Motor neuron (in vitro differentiated cells): ENCODE measurements around the gene CAPZB. TPM values are rescaled to one million over a fixed set of nuclear protein-coding genes. Genes with fewer than 3 reads are reported as not detected.

Source experiments
- ATAC-seq, 8 experiments: fragments of 200-7000 bp; cut with Tn5 transposase; replicated peaks in 6 of 8; 2 replicates each; pipeline ENCODE4 v1.8.0; 2021; ENCODE audit warnings: mild to moderate bottlenecking in 8 of 8, moderate library complexity in 8 of 8
- H3K27ac ChIP-seq, 2 donors: fragments of 250-450 bp; sonication (Bioruptor Pico); 2 replicates each; pipeline ENCODE4 v1.9.0; 2021; ENCODE audit warnings: antibody characterized with exemption in 2 of 2, mild to moderate bottlenecking in 2 of 2, moderate library complexity in 1 of 2
- H3K4me1 ChIP-seq, 2 donors: fragments of 250-450 bp; sonication (Bioruptor Pico); replicated peaks in 1 of 2; 2 replicates each; pipeline ENCODE4 v1.6.1; 2021; ENCODE audit warnings: antibody characterized with exemption in 2 of 2, mild to moderate bottlenecking in 2 of 2, moderate library complexity in 1 of 2
- H3K4me3 ChIP-seq, 5 donors: fragments of 250-450 bp; sonication (Bioruptor Pico); 2 replicates each; pipeline ENCODE4 v1.9.0; 2021; ENCODE audit warnings: antibody characterized with exemption in 5 of 5, mild to moderate bottlenecking in 5 of 5, moderate library complexity in 4 of 5
- WGBS, 10 experiments: fragments of 450-650 bp; shearing (Covaris generic); methylation state at CpG; one replicate each; pipeline ENCODE4 v1.0.0; 2022; 5-methylcytosine and 5-hydroxymethylcytosine counted together
- in situ Hi-C, 9 experiments: fragments of 400-800 bp; cut with MboI; loops; one replicate each; pipeline ENCODE4 v1.15.0; 2021; ENCODE audit warnings: low sequenced_read_pairs in 9 of 9, low pct_unique_long_range_greater_than_20kb in 2 of 9; ENCODE audit not compliant: unreplicated experiment in 9 of 9
- total RNA-seq, 8 experiments: library from RNA; unstranded; fragments of 300-600 nt; gene quantifications; 2 replicates each; pipeline versions ENCODE4 v1.2.3 to v1.2.4, GENCODE V29; 2022

The CAPZB gene
- total RNA-seq, 8 experiments from 2014 or later, result 82.4 to 216 (median 123) TPM

- Histone ChIP-seq H3K4me3 (no peak overlapping the region), H3K4me1 (peaks cover 15 to 21% of the 10 kb centered on the region in 2 donors), H3K27ac (no peak overlapping the region)
- ATAC-seq, result peak in 3 of 8 experiments; percentile 34 to 50 (median 35)
- in situ Hi-C loops, result no loop called here
- WGBS, 10 experiments, result 42 to 100% (median 70%) methylated on average over 1 to 6 of the region's 6 CpGs; no CpG with 5 or more reads in 5 of the 10 experiments
These were observed 24.2 kb downstream of the CAPZB start for GRCh38 chr1:19461220-19461554.

GRCh38 chr1:19460535-19461219 is 24.7 kb downstream of the CAPZB start:
- in situ Hi-C loops, result no loop called here
- peak in 5 of 8 experiments; percentile 23 to 71 (median 56) for ATAC-seq
- Histone ChIP-seq H3K27ac (no peak overlapping the region), H3K4me3 (no peak overlapping the region), H3K4me1 (peaks cover 19 to 23% of the 10 kb centered on the region in 2 donors)
- 80 to 97% (median 90%) methylated on average over 1 to 8 of the region's 12 CpGs; no CpG with 5 or more reads in 6 of the 10 experiments for WGBS, 10 experiments

GRCh38 chr1:19458815-19459417 is 26.4 kb downstream of the CAPZB start:
- WGBS, 10 experiments, result 60 to 100% (median 94%) methylated on average over 1 to 6 of the region's 6 CpGs; no CpG with 5 or more reads in 1 of the 10 experiments
- Histone ChIP-seq H3K4me3 (no peak overlapping the region), H3K27ac (no peak overlapping the region), H3K4me1 (peaks cover 36 to 40% of the 10 kb centered on the region in 2 donors)
- ATAC-seq, result no peak
- in situ Hi-C loops, result no loop called here

GRCh38 chr1:19457607-19458006 is 27.7 kb downstream of the CAPZB start:
- peaks cover 34 to 46% of the 10 kb centered on the region in 2 donors for H3K4me1 ChIP-seq
- in situ Hi-C loops, result no loop called here
- ATAC-seq, result no peak
- no peak overlapping the region for H3K4me3 ChIP-seq
- WGBS, 10 experiments, result 37 to 100% (median 73%) methylated on average over 3 to 8 of the region's 8 CpGs
- H3K27ac ChIP-seq, result no peak overlapping the region

GRCh38 chr1:19456968-19457441 is 28.3 kb downstream of the CAPZB start:
- Histone ChIP-seq H3K4me1 (peaks cover 31 to 46% of the 10 kb centered on the region in 2 donors), H3K27ac (no peak overlapping the region), H3K4me3 (no peak overlapping the region)
- peak in 3 of 8 experiments; percentile 11 to 35 (median 35) for ATAC-seq
- in situ Hi-C loops, result no loop called here
- WGBS, 10 experiments, result 48 to 88% (median 60%) methylated on average over 2 to 9 of the region's 9 CpGs; no CpG with 5 or more reads in 1 of the 10 experiments

GRCh38 chr1:19455353-19455752 is 30.0 kb downstream of the CAPZB start:
- peaks cover 27 to 44% of the 10 kb centered on the region in 2 donors for H3K4me1 ChIP-seq
- in situ Hi-C loops, result no loop called here
- ATAC-seq, result peak in 5 of 8 experiments; percentile 31 to 47 (median 44)
- WGBS, 10 experiments, result 71 to 100% (median 83%) methylated on average over 2 to 8 of the region's 8 CpGs; no CpG with 5 or more reads in 2 of the 10 experiments
- no peak overlapping the region for H3K27ac ChIP-seq
- H3K4me3 ChIP-seq, result no peak overlapping the region

- in situ Hi-C loops, result no loop called here
- ATAC-seq, result peak in 4 of 8 experiments; percentile 5 to 24 (median 14)
- WGBS, 10 experiments, result 10 to 70% (median 51%) methylated on average over 1 to 10 of the region's 11 CpGs; no CpG with 5 or more reads in 2 of the 10 experiments
- H3K4me1 ChIP-seq, result peaks cover 27 to 43% of the 10 kb centered on the region in 2 donors
- H3K4me3 ChIP-seq, result no peak overlapping the region
- H3K27ac ChIP-seq, result no peak overlapping the region
These were observed 30.8 kb downstream of the CAPZB start for GRCh38 chr1:19454265-19455146.

GRCh38 chr1:19453741-19454201 is 31.6 kb downstream of the CAPZB start:
- WGBS, 10 experiments, result 23 to 68% (median 42%) methylated on average over 2 to 3 of the region's 3 CpGs; no CpG with 5 or more reads in 6 of the 10 experiments
- peak overlapping the region in 1 of 2 donors; percentile 24 for H3K27ac ChIP-seq
- in situ Hi-C loops, result no loop called here
- peak in 5 of 8 experiments; percentile 2 to 63 (median 34) for ATAC-seq
- no peak overlapping the region for H3K4me3 ChIP-seq
- H3K4me1 ChIP-seq, result peaks cover 34 to 42% of the 10 kb centered on the region in 2 donors

GRCh38 chr1:19452221-19452663 is 33.1 kb downstream of the CAPZB start:
- Histone ChIP-seq H3K4me3 (no peak overlapping the region), H3K4me1 (peaks cover 36 to 37% of the 10 kb centered on the region in 2 donors), H3K27ac (no peak overlapping the region)
- peak in 3 of 8 experiments; percentile 32 to 65 (median 60) for ATAC-seq
- WGBS, 10 experiments, result 0 to 100% (median 93%) methylated on average over 1 to 12 of the region's 12 CpGs; no CpG with 5 or more reads in 2 of the 10 experiments
- in situ Hi-C loops, result no loop called here

GRCh38 chr1:19450811-19451515 is 34.4 kb downstream of the CAPZB start:
- in situ Hi-C loops, result no loop called here
- WGBS, 10 experiments, result 0 to 93% (median 78%) methylated on average over 2 to 6 of the region's 6 CpGs; no CpG with 5 or more reads in 2 of the 10 experiments
- Histone ChIP-seq H3K4me3 (no peak overlapping the region), H3K4me1 (peaks cover 31 to 40% of the 10 kb centered on the region in 2 donors), H3K27ac (no peak overlapping the region)
- peak; percentile 51 to 84 (median 68) for ATAC-seq

GRCh38 chr1:19449454-19450228 is 35.7 kb downstream of the CAPZB start:
- no peak for ATAC-seq
- WGBS, 10 experiments, result 28 to 93% (median 83%) methylated on average over 3 to 13 of the region's 13 CpGs
- Histone ChIP-seq H3K4me3 (no peak overlapping the region), H3K27ac (no peak overlapping the region), H3K4me1 (peaks cover 25 to 31% of the 10 kb centered on the region in 2 donors)
- in situ Hi-C loops, result no loop called here
